ENCODE measurements around the gene TEX14. TPM values are rescaled to one million over a fixed set of nuclear protein-coding genes. Genes with fewer than 3 reads are reported as not detected.

TEX14 gene
- polyA plus RNA-seq, 3 donors = 0.63 to 1.3 (median 1.2) TPM

- no peak for DNase-seq
Observed at GRCh38 chr17:58529275-58529674, 162.6 kb downstream of the TEX14 start.

GRCh38 chr17:58528443-58528842 is 163.4 kb downstream of the TEX14 start:
- no peak for DNase-seq

GRCh38 chr17:58527949-58528348 is 163.9 kb downstream of the TEX14 start:
- no peak for DNase-seq

- DNase-seq = no peak
Observed at GRCh38 chr17:58527306-58527705, 164.5 kb downstream of the TEX14 start.

- DNase-seq = no peak
Observed at GRCh38 chr17:58525239-58525638, 166.6 kb downstream of the TEX14 start.

- DNase-seq = no peak
Observed at GRCh38 chr17:58521680-58522079, 170.2 kb downstream of the TEX14 start.

- DNase-seq = no peak
Observed at GRCh38 chr17:58520843-58521430, 170.9 kb downstream of the TEX14 start.

GRCh38 chr17:58517928-58518609 is 173.8 kb downstream of the TEX14 start:
- DNase-seq = peak; percentile 100

GRCh38 chr17:58517378-58517927 is 174.4 kb downstream of the TEX14 start:
- DNase-seq = peak; percentile 75

GRCh38 chr17:58516644-58517377 is 175.0 kb downstream of the TEX14 start:
- no peak for DNase-seq

- DNase-seq = no peak
Observed at GRCh38 chr17:58515286-58515685, 176.6 kb downstream of the TEX14 start.

GRCh38 chr17:58514770-58515157 is 177.1 kb downstream of the TEX14 start:
- no peak for DNase-seq

- DNase-seq = peak; percentile 84
Observed at GRCh38 chr17:58513965-58514769, 177.7 kb downstream of the TEX14 start, which contains the start of gene MTMR4. MTMR4 (minus strand) TSS chr17:58514638; CDS start chr17:58514407, 231 bp downstream.

- DNase-seq = no peak
Observed at GRCh38 chr17:58513267-58513964, 178.4 kb downstream of the TEX14 start.

- no peak for DNase-seq
Observed at GRCh38 chr17:58510075-58510474, 181.8 kb downstream of the TEX14 start.

- DNase-seq = no peak
Observed at GRCh38 chr17:58508341-58509067, 183.3 kb downstream of the TEX14 start.

- DNase-seq = no peak
Observed at GRCh38 chr17:58507123-58507634, 184.7 kb downstream of the TEX14 start.

All from renal pelvis (tissue), 4 donors.